ENCODE data around the gene PRKAR1A.
A peak's percentile ranks its signal among the peaks of the same experiment; 100 is the strongest.
"Not testable (repeated sequence)": the region's sequence is repeated elsewhere in the genome, so short reads cannot be mapped to it uniquely, and the experiment has no call there.

Gene PRKAR1A

DNA sequence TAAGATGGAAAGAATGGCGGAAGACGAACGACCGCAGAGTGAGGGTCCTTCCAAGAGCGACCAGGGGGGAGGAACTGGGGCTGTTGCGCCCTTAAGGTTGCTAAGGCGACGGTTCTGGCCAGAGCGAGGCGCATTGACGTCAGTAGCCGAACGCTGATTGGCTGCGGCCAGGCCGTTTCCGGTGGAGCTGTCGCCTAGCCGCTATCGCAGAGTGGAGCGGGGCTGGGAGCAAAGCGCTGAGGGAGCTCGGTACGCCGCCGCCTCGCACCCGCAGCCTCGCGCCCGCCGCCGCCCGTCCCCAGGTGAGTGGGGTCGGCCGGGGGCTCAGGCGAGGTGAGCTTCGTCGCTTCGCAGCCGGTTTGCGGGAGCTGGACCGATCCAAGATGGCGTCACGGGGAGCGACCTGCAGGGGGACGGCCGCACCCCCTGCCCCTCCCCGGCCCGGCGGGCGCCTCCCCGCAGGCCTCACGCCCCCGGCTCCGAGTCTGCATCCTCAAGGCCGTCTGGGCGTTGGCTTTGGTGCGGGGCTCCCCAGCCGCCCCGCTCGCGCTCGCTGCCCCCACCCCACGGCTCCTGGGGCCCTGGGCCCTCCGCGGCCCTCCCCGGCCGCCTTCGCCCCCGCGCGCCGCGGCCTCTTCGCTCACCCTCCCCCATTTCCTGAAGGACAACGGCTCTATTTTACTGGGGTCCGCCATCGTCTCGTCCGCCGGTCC lies at the start of gene PRKAR1A:
Gene PRKAR1A, plus strand, starts transcription at position 184 of the 713 bp plus-strand sequence. CDS start 2,970 bp downstream, outside the sequence.
- peak; percentile 85 to 86 for DNase-seq (ENCODE audit: low read depth in 2 of 2)

DNA sequence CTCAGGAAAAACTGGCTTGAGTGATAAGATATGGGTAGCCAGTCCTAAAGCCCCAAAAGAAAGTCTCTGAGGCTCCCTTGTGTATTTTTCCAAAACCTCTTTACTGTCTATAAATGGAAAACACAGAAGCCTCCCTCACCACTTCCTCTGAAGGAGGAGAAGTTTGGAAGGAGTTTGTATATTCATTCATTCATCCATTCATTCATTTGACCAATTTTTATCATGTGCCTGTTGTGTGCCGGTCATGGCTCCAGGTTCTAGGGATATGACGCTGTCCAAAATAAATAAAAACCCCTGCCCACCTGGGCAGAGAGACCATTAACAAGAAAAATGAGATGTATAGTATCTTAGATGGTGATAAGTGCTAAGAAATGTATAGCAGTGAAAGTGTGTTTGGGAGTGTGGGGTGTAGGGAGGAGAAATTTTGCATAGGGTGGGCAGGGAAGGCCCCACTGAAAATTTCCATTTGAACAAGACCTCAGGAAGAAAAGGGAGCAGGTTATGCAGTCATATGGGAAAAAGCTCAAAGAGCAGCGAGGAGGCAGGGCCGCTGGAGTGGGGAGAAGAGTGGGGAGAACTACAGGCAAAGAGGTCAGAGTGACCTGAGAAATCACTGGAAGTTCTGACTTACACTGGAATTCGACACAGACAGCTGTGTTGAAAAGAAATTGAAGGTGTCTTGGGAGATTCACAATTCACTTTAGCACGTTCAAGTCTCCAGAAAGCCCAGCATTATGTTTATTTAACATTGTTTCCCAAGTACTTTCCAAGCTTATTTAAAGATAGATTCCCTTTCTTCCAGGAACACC lies 48.8 kb upstream of the PRKAR1A start:
- no peak for DNase-seq (ENCODE audit: low read depth in 2 of 2)

DNA sequence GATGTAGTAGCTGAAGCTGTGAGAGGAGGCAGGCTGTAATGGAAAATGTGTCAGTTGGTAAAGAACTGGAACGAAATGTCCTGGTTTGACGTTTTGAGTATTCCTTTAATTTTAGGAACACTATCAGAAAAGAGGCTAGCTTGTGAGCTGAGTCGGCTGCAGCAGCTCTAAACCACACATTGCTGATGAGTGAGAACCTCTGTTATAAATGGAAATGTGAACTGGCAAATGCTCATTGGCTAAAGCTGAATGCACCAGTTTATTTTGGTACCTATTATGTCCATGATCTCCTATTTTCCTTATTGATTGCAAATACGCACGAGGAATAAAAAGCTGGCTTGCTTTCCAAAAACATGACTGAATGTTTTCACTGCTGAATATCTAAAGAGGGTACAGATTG lies 43.9 kb upstream of the PRKAR1A start:
- no peak for DNase-seq (ENCODE audit: low read depth in 2 of 2)

DNA sequence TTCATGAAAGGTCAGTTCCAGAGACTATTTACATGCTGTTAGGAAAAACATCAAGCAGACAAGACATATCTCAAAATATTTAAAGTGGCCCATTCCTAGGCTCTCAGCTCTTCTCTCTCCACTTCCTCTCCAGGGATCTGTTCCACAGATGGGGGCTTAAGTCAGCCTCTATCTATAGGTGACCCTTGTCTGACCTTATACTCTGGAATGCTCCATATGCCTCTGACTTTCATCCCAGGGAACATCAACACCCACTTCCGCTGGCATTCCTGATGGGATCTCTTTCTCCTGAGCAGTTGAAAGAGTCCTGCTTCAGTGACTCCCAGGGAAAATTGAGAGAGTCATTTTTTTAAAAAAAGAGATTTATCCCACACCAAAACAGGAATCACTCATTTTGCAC lies 43.4 kb upstream of the PRKAR1A start:
- DNase-seq (ENCODE audit: low read depth in 2 of 2) = no peak

DNA sequence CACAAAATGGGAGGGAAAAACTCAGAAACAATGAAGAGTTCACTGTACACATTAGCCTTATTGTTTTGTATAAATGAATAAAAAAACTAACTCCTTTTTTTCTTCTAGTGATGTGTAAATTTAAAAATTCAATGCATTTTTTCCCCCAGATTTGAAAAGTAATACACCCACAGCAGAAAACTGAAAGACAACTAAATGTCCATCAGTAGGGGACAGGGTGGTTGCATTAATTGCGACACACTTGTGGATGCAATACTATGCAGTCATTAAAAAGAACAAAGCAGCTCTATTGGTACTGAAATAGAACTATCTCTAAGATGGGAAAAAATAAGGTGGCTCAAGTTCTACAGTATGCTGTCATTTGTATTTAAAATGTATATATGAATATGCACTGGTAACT lies 41.3 kb upstream of the PRKAR1A start:
- no peak for DNase-seq (ENCODE audit: low read depth in 2 of 2)

DNA sequence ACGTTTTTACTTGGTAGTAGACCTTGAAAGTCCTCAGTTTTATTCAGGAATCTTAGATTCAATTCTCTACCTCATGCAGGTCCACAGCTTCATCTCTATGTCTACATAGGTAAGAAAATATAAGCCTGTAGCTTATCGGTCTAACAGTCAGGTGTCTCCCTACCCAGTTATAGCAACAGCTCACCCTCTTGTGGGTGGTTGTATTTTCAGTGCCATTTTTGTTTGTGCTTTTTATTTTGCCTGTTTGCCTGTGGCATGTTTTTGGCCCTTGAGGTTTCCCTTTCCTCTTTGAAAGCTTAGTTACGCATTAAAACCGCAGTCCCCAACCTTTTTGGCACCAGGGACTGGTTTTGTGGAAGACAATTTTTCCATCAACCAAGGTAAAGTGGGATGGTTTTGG lies 31.3 kb upstream of the PRKAR1A start:
- DNase-seq (ENCODE audit: low read depth in 2 of 2) = no peak

DNA sequence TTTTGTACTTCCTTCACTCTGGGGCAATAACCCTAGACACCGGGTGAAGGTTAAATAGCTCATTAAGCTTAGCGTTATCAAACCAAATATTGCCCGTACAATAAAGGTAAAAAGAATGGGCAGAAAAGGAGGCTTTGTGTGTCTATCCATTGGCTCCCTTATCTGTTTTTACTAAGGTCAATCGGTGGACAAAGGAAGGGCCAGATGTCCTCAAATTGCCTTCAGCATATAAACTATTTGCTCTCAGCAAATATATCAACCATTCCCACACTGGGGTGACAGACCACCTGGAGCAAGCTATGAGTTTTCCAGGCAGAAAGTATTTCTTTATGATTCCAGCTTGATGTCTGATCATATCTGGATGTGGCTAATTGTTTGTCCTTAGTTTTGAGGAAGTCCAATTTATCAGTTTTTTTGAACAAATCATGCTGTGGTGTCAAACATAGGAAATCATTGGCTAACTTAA lies 29.6 kb upstream of the PRKAR1A start:
- DNase-seq (ENCODE audit: low read depth in 2 of 2) = no peak

DNA sequence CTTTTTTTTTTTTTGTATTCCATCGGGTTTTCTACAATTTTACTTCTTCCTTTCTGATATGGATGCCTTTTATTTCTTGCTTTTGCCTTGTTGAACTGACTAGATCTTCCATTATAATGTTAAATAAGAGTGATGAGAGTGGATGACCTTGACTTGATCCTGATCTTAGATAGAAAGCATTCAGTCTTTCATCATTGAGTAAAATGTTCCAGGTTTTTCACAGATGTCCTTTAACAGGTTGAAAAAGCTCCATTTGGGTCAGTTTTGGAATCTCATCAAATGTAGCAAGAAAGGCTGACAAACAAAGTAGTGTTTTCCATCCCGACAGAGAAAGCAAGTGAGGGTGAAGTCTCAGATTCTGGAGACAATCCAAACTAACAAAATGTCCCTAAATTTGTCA lies 27.8 kb upstream of the PRKAR1A start:
- DNase-seq (ENCODE audit: low read depth in 2 of 2) = no peak

DNA sequence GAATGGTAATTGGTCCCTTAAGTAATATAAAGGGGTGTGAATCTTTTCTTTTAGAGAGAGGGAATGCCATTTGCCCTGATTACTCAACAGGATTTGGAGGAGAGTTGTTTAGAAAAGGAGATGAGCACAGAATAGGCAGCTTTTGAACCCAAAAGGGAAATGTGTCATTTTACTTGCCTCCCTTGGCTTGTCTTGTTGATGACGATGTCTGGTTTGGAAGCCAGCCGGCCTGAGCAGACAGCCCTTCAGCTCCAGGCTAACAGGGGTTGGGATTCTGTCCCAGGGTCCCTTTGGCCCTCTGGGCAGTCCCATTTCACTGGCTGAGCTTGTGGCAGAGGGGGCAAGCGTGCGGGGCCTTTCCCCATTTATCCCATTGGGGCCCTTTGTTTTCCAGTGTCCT lies 22.3 kb upstream of the PRKAR1A start:
- DNase-seq (ENCODE audit: low read depth in 2 of 2) = no peak

DNA sequence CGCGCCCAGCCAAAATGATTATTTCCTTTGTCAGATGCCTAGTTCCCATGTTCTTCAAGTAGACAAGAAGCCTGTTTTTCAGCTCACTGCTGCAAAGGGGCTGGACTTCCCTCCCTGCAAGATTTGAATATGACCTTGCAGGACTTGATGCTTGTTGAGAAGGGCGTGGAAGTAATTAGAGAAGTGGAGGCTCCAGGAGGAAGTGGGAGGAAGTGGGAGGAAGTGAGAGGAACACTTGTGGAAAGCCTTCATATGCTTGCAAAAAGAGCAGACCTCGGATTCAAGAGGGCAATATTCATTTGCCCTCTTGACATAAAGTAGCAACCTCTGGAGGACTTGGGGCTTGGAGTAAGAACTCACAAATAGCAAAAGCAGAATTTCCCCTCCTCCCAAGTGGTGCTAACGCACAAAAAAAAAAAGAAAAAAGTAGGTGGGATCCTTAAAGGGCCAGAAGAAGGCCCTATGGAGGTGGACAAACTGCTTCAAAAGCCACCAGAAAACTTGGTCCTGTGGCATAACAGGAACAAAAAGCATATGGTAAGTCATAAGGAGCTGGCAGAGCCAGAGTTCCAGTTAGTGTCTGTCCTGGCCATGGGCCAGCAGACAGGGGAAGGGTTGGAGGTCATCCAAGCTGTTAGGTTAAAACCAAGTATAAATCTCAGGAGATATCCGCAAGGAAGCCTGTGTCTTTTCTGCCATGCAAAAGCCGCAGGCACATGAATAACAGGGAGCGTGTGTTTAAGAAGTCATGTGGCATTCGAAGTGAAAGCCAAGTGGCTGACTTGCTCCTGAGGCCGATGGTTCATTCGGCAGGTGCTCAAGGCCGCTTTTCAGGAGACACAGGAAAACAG lies 20.6 kb upstream of the PRKAR1A start:
- DNase-seq (ENCODE audit: low read depth in 2 of 2) = no peak

DNA sequence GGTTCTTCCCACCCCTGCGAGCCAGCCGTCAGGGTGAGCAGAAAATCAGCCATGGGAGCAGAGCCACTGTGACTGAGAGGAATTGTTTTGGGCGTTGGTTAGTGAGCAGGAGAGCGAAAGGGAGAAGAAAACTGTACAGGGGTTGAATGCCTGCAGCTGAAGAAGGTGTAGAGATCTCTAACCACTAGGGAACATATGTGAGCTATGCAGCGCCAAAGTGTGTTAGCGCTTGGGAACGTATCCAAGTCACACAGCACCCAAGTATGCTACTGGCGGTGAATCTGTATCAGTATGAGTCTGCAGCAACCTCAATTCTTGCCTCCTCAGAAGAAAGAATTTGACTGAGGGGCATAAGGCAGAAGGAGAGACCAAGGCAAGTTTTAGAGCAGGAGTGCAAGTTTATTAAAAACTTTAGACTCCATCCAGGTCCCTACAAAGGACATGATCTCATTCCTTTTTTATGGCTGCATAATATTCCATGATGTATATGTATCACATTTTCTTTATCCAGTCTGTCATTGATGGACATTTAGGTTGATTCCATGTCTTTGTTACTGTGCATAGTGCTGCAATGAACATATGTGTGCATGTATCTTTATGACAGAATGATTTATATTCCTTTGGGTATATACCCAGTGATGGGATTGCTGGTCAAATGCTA lies 19.7 kb upstream of the PRKAR1A start:
- DNase-seq (ENCODE audit: low read depth in 2 of 2) = not testable (repeated sequence)

DNA sequence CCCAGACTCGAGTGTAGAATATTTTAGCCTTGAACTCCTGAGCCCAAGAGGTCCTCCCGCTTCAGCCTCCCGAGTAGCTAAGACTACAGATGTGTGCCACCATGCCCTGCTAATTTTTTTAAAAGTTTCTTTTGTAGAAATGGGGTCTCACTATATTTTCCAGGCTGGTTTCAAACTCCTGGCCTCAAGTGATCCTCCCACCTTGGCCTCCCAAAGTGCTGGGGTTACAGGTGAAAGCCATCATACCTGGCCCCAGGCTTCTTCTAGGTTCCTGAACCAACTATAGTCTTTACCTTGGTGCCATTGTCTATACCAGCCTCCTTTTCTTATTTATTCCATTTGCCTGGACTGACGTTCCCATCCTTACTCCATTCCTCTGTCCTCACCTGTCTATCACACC lies 17.1 kb upstream of the PRKAR1A start:
- no peak for DNase-seq (ENCODE audit: low read depth in 2 of 2)

DNA sequence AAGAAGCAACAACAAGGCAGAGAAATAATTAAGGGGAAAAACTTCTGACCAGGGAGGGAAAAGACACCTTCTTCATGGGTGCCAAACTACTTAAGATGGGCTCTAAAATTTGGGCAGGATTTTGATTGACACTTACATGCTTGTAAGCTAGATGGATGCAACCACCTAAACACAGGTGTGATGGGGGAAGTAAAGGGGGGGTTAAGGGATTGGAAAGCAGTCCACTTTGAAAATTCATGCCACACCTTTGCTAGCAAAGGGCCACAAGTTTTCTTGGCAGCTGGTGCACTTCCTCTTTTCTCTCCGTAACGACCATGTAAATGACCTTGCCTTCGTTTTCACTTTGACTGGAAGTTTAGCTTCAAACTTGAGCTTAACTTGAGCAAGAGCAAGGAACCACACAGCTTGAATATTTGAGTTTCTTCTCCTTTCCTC lies 14.3 kb upstream of the PRKAR1A start:
- no peak for DNase-seq (ENCODE audit: low read depth in 2 of 2)

DNA sequence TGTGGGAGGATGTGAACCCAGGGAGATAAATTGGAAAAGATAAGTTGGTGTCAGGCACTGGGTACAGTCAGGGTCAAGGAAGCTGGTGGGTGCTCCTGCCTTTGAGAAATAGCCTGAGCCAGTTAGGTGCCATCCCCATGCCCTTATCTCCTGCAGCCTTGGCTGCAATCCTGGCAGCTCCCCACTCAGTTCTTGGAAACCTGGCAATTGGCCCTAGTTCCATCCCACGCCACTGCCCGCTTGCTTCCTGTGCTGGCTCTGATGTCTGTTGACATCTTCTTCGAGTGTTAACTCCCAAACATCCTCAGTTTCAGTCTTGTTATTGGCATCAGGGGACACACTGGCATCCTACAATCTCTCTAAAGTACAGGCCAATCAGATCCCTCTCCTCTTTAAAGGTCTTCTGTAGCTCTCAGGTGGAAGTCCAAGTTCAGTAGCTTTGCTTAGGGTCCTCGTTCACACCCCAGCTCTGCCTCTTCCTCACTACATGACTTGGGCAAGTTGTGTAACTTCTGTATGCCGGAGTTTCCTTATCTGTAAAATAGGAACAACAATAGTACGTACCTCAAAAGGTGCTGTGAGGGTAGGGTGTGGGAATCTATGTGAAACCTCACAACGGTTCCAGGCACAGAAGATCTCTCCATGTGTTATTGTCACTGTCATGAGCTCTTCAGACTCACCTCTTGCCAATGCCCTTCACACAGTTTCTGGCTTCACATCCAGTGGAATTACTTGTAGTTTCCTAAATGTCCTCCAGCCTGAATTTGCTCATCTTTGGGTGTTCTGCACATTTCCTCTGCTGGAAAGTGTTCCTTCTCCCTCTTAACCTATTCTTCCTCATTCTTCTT lies 13.5 kb upstream of the PRKAR1A start:
- no peak for DNase-seq (ENCODE audit: low read depth in 2 of 2)

DNA sequence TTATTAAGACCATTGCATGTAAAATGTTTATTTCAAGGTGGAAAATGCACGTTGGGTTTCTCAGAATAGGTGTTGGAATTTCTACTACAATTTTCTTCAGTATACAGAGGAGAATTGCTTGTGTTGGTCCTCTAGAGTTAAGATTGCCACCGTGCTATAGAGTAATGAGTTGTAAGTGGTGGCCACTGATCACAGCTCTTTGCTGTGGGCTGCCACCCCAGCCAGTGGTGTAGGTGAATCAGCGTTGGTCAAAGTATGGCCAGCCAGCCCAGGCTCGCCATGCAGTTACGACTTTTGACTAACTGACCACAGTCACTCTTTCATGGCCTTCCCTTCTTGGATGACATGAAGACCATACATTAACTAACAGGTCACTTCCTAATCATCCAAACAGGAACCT lies 12.6 kb upstream of the PRKAR1A start:
- DNase-seq (ENCODE audit: low read depth in 2 of 2) = no peak

DNA sequence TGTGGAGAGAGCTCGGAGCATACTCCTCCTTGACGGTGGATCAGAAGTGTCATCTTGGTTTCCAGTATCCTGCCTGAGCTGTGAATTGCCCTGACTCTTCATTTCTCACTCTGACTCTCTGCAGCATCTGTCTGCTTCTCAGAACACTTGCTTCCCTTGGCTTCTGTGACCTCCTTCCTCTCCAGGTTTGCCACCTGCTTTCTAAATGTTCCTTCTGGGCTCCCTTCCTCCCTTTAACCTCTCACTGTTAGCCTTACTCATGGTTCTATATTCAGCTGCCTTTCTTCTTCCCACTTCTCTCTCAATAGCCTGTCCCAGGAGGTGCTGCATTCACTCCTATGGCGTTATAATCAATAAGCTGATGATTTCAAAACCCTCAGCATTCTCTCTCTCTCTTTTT lies 11.2 kb upstream of the PRKAR1A start:
- DNase-seq (ENCODE audit: low read depth in 2 of 2) = no peak

DNA sequence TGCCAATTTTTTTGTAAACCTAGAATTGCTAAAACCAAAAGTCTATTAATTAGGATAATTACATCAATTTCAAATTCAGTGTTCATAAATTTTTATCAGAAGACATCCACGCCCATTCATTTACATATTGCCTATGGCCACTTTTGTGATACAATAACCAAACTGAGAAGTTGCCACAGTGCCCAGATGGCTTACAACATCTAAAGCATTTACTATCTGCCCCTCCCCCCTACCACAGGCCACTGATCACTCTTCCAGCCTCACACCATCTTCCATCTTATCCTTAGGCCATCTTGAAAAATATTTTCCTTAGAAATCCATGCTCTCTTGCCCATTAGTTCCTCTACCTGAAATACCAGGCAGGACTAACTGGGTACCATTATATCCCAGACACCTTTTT lies 6.3 kb upstream of the PRKAR1A start:
- no peak for DNase-seq (ENCODE audit: low read depth in 2 of 2)

DNA sequence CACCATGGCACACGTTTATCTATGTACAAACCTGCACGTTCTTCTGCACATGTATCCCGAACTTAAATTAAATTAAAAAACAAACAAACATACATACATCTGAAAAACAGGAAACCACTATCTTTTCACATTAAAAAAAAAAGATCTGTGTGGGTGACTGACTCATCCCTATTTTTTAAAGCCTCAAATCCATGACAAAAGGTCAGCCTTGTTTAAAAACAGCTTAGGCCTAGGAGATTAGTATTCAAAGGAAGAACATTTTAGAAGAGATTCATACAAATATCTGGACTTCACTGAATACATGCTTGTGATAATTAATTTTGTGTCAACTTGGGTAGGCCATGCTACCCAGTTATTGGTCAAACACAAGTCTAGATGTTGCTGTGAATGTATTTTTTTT lies 4.7 kb upstream of the PRKAR1A start:
- no peak for DNase-seq (ENCODE audit: low read depth in 2 of 2)

DNA sequence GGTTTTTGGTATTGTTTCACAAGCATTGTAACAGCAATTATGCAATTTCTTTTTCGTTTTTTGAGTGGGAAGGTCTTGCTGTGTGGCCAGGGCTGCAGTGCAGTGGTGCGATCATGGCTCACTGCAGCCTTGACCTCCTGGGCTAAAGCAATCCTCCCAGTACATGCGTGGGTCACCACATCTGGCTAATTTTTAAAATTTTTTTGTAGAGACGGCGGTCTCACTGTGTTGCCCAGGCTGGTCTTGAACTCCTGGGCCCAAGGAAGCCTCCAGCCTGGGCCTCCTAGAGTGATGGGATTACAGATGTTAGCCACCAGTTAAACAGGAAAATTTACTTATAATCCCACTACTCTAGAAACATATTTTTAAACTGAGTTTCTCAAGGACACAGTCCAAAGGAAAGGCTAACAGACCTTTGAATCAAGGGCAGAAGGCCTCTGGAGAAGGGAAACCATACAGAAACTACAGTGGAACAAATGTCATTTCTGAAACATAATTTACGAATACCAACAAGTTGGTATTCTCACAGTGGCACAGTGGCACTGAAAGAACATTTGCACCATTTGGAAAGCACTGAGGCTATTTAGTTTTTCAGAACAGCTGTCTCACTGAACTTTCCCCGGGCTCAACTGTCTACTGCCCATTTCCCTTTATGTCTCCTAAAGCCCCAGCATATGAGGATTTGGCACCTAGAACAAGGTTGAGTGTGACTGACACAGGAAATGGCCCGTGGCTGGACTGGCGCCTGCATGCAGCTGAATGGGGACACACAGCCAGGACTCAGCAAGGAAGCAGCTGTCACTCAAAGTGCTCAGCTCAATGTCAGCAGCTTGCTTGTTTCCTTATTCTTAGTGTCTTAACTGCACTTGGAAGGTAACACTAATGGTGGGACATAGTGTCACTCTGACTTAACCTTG lies 2.8 kb upstream of the PRKAR1A start:
- no peak for DNase-seq (ENCODE audit: low read depth in 2 of 2)

DNA sequence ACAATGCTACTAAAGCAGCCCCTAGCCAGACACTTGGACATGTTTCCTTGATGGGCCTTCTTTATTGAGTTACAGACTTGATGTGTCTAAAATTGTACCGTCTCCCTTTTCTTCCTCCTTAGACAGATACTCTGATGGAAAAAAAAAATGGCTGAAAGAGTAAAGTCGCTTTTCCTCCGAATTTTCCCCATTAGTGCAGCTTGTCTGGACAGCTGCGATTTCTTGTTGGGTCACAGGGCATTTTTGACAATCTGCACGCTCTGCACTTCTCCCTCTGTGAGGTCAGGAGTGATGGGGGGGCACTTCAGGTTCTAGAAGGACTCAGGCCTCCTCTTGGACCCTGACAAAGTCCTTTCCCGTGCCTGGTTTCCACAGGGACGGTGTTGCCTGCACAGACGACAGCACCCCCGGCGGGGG lies 968 bp upstream of the PRKAR1A start:
- DNase-seq (ENCODE audit: low read depth in 2 of 2) = no peak

All from activated CD8-positive, alpha-beta memory T cell treated with anti-CD3 and anti-CD28 coated beads for 4 hours (primary cell).